GM13976 (cell line): ENCODE results near the gene PLCXD1.

ENCODE experiments used
- DNase-seq: peaks from one replicate; pipeline ENCODE4 v3.0.0; 2012; ENCODE audit warnings: low spot score
- CTCF ChIP-seq: IDR thresholded peaks from 2 replicates; pipeline ENCODE4 v1.5.1; 2012; ENCODE audit warnings: borderline replicate concordance, mild to moderate bottlenecking; ENCODE audit not compliant: insufficient read depth; ENCODE audit errors: extremely low read depth, missing control alignments, control extremely low read depth
- in situ Hi-C: fragments of 300-500 bp; cut with MboI; formaldehyde crosslinking; loops from one replicate; pipeline ENCODE4 v1.12.0; 2022; ENCODE audit warnings: low sequenced_read_pairs, mixed read lengths, inconsistent platforms; ENCODE audit not compliant: unreplicated experiment

PLCXD1 gene

GRCh38 chrX:331151-331824 lies 50.1 kb downstream of the PLCXD1 start:
- in situ Hi-C loops = no loop called here
- peak; percentile 55 for DNase-seq
- TF ChIP-seq CTCF = no peak

GRCh38 chrX:331825-332495 lies 50.8 kb downstream of the PLCXD1 start:
- DNase-seq = no peak
- TF ChIP-seq CTCF = no peak
- in situ Hi-C loops = no loop called here

- DNase-seq = no peak
- in situ Hi-C loops = no loop called here
Measured at GRCh38 chrX:332496-332860, 51.3 kb downstream of the PLCXD1 start.

GRCh38 chrX:332916-333610 lies 51.9 kb downstream of the PLCXD1 start:
- in situ Hi-C loops = no loop called here
- no peak for TF ChIP-seq CTCF
- no peak for DNase-seq

More at GRCh38 chrX:332496-332860, 51.3 kb downstream of the PLCXD1 start:
- TF ChIP-seq CTCF = no peak

GRCh38 chrX:333611-334311 lies 52.6 kb downstream of the PLCXD1 start:
- in situ Hi-C loops = no loop called here
- DNase-seq = no peak
- TF ChIP-seq CTCF = no peak

- no peak for TF ChIP-seq CTCF
- in situ Hi-C loops = no loop called here
- DNase-seq = no peak
Measured at GRCh38 chrX:334331-334891, 53.2 kb downstream of the PLCXD1 start.
